Neuronal stem cell (in vitro differentiated cells): Measurements from ENCODE around the gene EPDR1.

Source experiments
- DNase-seq: peaks from one replicate; pipeline ENCODE4 v3.0.0-alpha.2; 2013; ENCODE audit warnings: low spot score
- H2AFZ ChIP-seq: one replicate; pipeline ENCODE4 v1.6.1; 2013; ENCODE audit warnings: mild to moderate bottlenecking, low read length, inconsistent platforms
- H2AK5ac ChIP-seq: 2 replicates; pipeline ENCODE4 v1.6.1; 2013; ENCODE audit warnings: low read depth, mild to moderate bottlenecking, inconsistent platforms, low read length, moderate library complexity, mixed read lengths
- H2BK120ac ChIP-seq: 2 replicates; pipeline ENCODE4 v1.6.1; 2013; ENCODE audit warnings: low read depth, mild to moderate bottlenecking, inconsistent platforms, low read length, moderate library complexity, mixed read lengths
- H2BK12ac ChIP-seq: one replicate; pipeline ENCODE4 v1.6.1; 2013; ENCODE audit warnings: low read length, inconsistent platforms
- H2BK15ac ChIP-seq: 2 replicates; pipeline ENCODE4 v1.6.1; 2013; ENCODE audit warnings: mild to moderate bottlenecking, low read length, inconsistent platforms, mixed read lengths
- H2BK5ac ChIP-seq: one replicate; pipeline ENCODE4 v1.6.1; 2013; ENCODE audit warnings: inconsistent platforms, mild to moderate bottlenecking, low read length, moderate library complexity
- H3K14ac ChIP-seq: one replicate; pipeline ENCODE4 v1.6.1; 2013; ENCODE audit warnings: low read length, inconsistent platforms
- H3K18ac ChIP-seq: 2 replicates; pipeline ENCODE4 v1.6.1; 2013; ENCODE audit warnings: low read length, inconsistent platforms
- H3K23ac ChIP-seq: 2 replicates; pipeline ENCODE4 v1.6.1; 2013; ENCODE audit warnings: low read depth, mild to moderate bottlenecking, mixed read lengths, low read length, inconsistent platforms; ENCODE audit not compliant: poor library complexity
- H3K27ac ChIP-seq: replicated peaks from 3 replicates; pipeline ENCODE4 v1.5.1; 2013; ENCODE audit warnings: low read length, inconsistent platforms
- H3K27me3 ChIP-seq, 3 experiments: 2 replicates each; pipeline ENCODE4 v1.6.1; 2013; ENCODE audit warnings: low read length in 3 of 3, mild to moderate bottlenecking in 2 of 3, inconsistent platforms in 1 of 3, low read depth in 1 of 3, mixed read lengths in 1 of 3, moderate library complexity in 1 of 3; ENCODE audit not compliant: control insufficient read depth in 3 of 3, insufficient read depth in 3 of 3
- H3K36me3 ChIP-seq, 2 donors: replicated peaks in 1 of 2; 2 replicates each; pipeline ENCODE4 v1.6.1; 2013; ENCODE audit warnings: low read length in 2 of 2; ENCODE audit not compliant: control insufficient read depth in 2 of 2, insufficient read depth in 2 of 2
- H3K4ac ChIP-seq: 2 replicates; pipeline ENCODE4 v1.6.1; 2013; ENCODE audit warnings: inconsistent platforms, mild to moderate bottlenecking, low read length, moderate library complexity
- H3K4me1 ChIP-seq, 2 donors: 1 replicate in 1 of 2; 2 replicates in 1 of 2; pipeline ENCODE4 v1.6.1; 2013; ENCODE audit warnings: low read length in 2 of 2, low read depth in 1 of 2; ENCODE audit not compliant: control insufficient read depth in 2 of 2, insufficient read depth in 1 of 2
- H3K4me2 ChIP-seq: one replicate; pipeline ENCODE4 v1.6.1; 2013; ENCODE audit warnings: mild to moderate bottlenecking, low read length, inconsistent platforms; ENCODE audit not compliant: insufficient read depth, poor library complexity, severe bottlenecking
- H3K4me3 ChIP-seq, 2 donors: 2 replicates each; pipeline ENCODE4 v1.5.1; 2013; ENCODE audit warnings: low read length in 2 of 2, mild to moderate bottlenecking in 2 of 2, inconsistent platforms in 1 of 2, moderate library complexity in 1 of 2
- H3K79me1 ChIP-seq: one replicate; pipeline ENCODE4 v1.6.1; 2013; ENCODE audit warnings: low read depth, mild to moderate bottlenecking, inconsistent platforms, low read length, moderate library complexity
- H3K9ac ChIP-seq: one replicate; pipeline ENCODE4 v1.6.1; 2013; ENCODE audit warnings: mild to moderate bottlenecking, low read depth, low read length, inconsistent platforms; ENCODE audit not compliant: poor library complexity
- H3K9me3 ChIP-seq, 2 donors: replicated peaks in 1 of 2; 2 replicates each; pipeline versions ENCODE3 to v1.6.1; 2013; ENCODE audit warnings: low read length in 2 of 2, mild to moderate bottlenecking in 2 of 2, inconsistent platforms in 1 of 2, low read depth in 1 of 2, mixed read lengths in 1 of 2, moderate library complexity in 1 of 2; ENCODE audit not compliant: control insufficient read depth in 2 of 2, insufficient read depth in 1 of 2
- H4K8ac ChIP-seq: one replicate; pipeline ENCODE4 v1.6.1; 2013; ENCODE audit warnings: low read depth, mild to moderate bottlenecking, inconsistent platforms, low read length, moderate library complexity
- H4K91ac ChIP-seq: one replicate; pipeline ENCODE4 v1.6.1; 2013; ENCODE audit warnings: low read length, low read depth, mild to moderate bottlenecking, inconsistent platforms; ENCODE audit not compliant: poor library complexity
- whole genome bisulfite sequencing, 2 donors: extraction: QIAGEN DNeasy Blood & Tissue Kit; methylation state at CpG; one replicate each; pipeline ENCODE4 v1.1.7; 2013; ENCODE audit warnings: missing lambda C conversion rate in 2 of 2, mixed read lengths in 1 of 2; ENCODE audit not compliant: insufficient read length in 2 of 2, insufficient replicate concordance in 1 of 2; ENCODE audit errors: extremely low coverage in 2 of 2; 5-methylcytosine and 5-hydroxymethylcytosine counted together

Gene EPDR1

DNA sequence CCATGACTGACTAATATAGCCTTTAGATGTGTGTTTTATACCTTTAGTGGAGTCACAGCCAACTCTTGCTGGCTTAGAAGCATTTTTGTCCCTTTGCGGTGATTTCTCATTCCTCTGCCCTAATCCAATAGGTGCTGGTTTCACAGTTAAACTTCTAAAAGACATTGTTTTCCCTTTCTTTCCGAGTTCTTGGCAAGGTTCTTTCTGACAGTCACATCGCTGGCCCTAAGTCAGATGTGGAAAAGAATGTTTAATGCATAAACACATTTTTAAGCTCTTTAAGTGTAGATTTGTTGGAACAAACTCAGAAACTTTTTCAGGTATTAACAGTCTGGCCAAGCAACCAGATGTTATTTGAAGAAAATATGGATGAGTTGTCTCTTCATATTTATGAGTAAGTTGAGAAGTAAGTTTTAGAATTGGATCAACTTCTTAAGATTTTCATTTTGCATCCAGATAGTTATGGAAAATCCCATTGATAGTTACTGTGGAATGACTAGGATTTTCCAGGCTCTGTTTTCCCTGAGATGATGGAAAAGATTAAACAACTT lies 4.1 kb downstream of the EPDR1 start:
- Histone ChIP-seq H3K36me3 (no peaks in the 10 kb centered on the region), H4K8ac (no peak overlapping the region), H3K79me1 (no peaks in the 10 kb centered on the region), H3K9ac (no peak overlapping the region), H3K4ac (no peak overlapping the region), H3K27me3 (peaks cover 0 to 25% (median 2%) of the 10 kb centered on the region in 3 experiments), H3K4me1 (peaks cover 0 to 1% of the 10 kb centered on the region in 2 donors), H4K91ac (no peak overlapping the region), H3K14ac (no peak overlapping the region), H2BK15ac (no peak overlapping the region), H3K4me2 (no peak overlapping the region), H3K18ac (no peak overlapping the region), H2BK12ac (no peak overlapping the region), H3K23ac (no peak overlapping the region), H3K9me3 (peaks cover 2% of the 10 kb centered on the region in 2 donors), H3K4me3 (no peak overlapping the region), H2BK120ac (no peak overlapping the region), H2AFZ (no peak overlapping the region), H3K27ac (no peak overlapping the region), H2AK5ac (no peak overlapping the region), H2BK5ac (no peak overlapping the region)
- no peak for DNase-seq
- WGBS, 2 donors = no CpG with 5 or more reads among the region's 3 CpGs

DNA sequence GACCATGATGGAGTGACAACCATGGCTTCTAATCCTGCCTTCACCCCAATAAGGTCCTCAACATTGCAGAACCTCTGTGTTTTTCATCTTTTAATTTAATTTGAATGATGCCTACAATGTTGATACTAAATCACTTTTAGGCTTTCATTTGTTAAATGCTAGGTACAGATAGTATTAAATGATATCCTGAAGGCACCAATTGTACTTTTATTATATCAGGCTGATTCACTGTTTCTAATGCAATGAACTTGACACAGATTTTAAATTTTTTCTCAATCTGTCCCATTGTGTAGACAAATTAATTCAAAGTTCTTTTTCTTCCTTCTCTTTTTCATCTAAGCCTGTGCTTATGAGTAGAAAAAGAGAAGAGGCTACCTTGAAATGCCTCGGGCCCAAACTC lies 5.2 kb downstream of the EPDR1 start:
- Histone ChIP-seq H2BK15ac (no peak overlapping the region), H2AFZ (no peak overlapping the region), H3K4me3 (no peak overlapping the region), H2BK12ac (no peak overlapping the region), H3K14ac (no peak overlapping the region), H3K27me3 (peaks cover 0 to 14% (median 0%) of the 10 kb centered on the region in 3 experiments), H3K9ac (no peak overlapping the region), H2BK5ac (no peak overlapping the region), H3K18ac (no peak overlapping the region), H3K27ac (no peak overlapping the region), H3K23ac (no peak overlapping the region), H3K79me1 (no peaks in the 10 kb centered on the region), H2BK120ac (no peak overlapping the region), H3K4me2 (no peak overlapping the region), H3K4ac (no peak overlapping the region), H2AK5ac (no peak overlapping the region), H3K36me3 (no peaks in the 10 kb centered on the region), H3K4me1 (no peaks in the 10 kb centered on the region), H4K91ac (no peak overlapping the region), H4K8ac (no peak overlapping the region), H3K9me3 (peaks cover 2% of the 10 kb centered on the region in 2 donors)
- WGBS, 2 donors = no CpG with 5 or more reads among the region's 1 CpG
- DNase-seq = no peak

DNA sequence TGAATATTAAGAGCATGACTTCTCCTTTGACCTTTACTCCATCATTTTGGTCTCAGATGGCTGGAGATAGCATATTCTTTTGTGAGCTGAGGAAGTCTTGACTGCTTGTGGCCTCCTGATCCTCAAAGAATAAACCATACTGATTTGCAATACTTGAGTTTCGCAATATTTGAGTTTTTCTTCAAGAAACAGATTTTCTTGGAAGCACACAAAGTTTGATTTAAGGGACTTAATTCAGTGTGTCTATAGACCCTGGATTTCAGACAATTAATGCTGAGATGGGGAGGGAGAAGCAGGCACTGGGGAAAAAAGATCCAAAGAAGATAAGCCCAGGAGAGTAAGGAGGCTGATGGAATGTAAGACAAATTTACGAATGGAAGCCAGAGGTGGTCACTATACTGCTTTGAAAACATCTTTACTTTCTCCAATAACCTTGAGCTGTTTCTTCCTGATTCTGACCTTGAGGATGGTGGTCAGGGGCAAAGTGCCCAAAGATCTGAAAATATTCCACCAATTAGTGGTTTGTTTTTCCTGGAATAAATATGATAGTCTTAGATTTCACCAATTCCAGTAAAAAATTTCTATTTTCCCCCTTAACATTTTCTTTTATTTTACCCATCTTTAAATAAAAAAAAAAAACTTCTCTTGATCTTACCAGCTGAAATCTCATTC lies 7.5 kb downstream of the EPDR1 start:
- Histone ChIP-seq H3K27me3 (no peaks in the 10 kb centered on the region), H3K4ac (no peak overlapping the region), H2AFZ (no peak overlapping the region), H3K4me2 (no peak overlapping the region), H3K14ac (no peak overlapping the region), H2BK12ac (no peak overlapping the region), H3K9ac (no peak overlapping the region), H2AK5ac (no peak overlapping the region), H4K8ac (no peak overlapping the region), H2BK5ac (no peak overlapping the region), H2BK120ac (no peak overlapping the region), H3K36me3 (no peaks in the 10 kb centered on the region), H4K91ac (no peak overlapping the region), H3K4me1 (no peaks in the 10 kb centered on the region), H3K4me3 (no peak overlapping the region), H2BK15ac (no peak overlapping the region), H3K27ac (no peak overlapping the region), H3K18ac (no peak overlapping the region), H3K9me3 (peaks cover 2% of the 10 kb centered on the region in 2 donors), H3K79me1 (no peaks in the 10 kb centered on the region), H3K23ac (no peak overlapping the region)
- WGBS, 2 donors = no CpG with 5 or more reads among the region's 2 CpGs
- DNase-seq = no peak

DNA sequence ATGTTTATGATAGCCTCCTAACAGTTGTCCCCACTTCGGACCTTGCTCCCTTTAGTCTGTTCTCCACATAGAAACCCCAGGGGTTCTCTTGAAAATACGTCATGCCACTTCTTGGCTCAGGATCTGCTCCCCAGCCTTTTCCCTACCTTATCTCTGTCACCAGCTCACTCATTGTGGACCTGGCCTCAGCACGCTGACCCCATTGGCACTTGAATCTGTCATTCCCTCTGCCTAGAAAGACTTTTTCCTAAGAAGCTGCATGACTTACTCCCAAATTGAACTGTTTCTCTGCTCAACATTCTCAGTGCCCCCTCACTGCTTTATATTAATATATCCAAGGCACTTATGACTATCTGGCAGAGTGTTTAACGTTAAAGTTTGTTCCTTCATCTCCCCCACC lies 8.4 kb downstream of the EPDR1 start:
- no CpG with 5 or more reads among the region's 4 CpGs for WGBS, 2 donors
- no peak overlapping the region for H3K23ac ChIP-seq
- no peak overlapping the region for H2BK120ac ChIP-seq
- H3K14ac ChIP-seq = no peak overlapping the region
- H3K4me1 ChIP-seq = no peaks in the 10 kb centered on the region
- no peak overlapping the region for H3K4ac ChIP-seq
- H3K79me1 ChIP-seq = no peaks in the 10 kb centered on the region
- no peak overlapping the region for H3K4me2 ChIP-seq
- H3K9ac ChIP-seq = no peak overlapping the region
- DNase-seq = no peak
- no peak overlapping the region for H2BK15ac ChIP-seq
- no peaks in the 10 kb centered on the region for H3K36me3 ChIP-seq
- H2BK5ac ChIP-seq = no peak overlapping the region
- no peak overlapping the region for H4K8ac ChIP-seq
- no peaks in the 10 kb centered on the region for H3K27me3 ChIP-seq
- no peak overlapping the region for H4K91ac ChIP-seq
- H2AK5ac ChIP-seq = no peak overlapping the region
- H3K9me3 ChIP-seq = peaks cover 2% of the 10 kb centered on the region in 2 donors
- H2BK12ac ChIP-seq = no peak overlapping the region
- H3K18ac ChIP-seq = no peak overlapping the region
- H3K4me3 ChIP-seq = no peak overlapping the region
- no peak overlapping the region for H2AFZ ChIP-seq
- no peak overlapping the region for H3K27ac ChIP-seq
